DND-41 (cell line): ENCODE measurements around the gene DIP2B.

Experiments
- ATAC-seq: fragments of 200-7000 bp; cut with Tn5 transposase; 3 replicates; pipeline ENCODE4 v1.9.1; 2021; ENCODE audit warnings: low read depth; ENCODE audit not compliant: insufficient read depth
- DNase-seq: peaks from one replicate; pipeline ENCODE4 v3.0.0-alpha.2; 2020
- H2AFZ ChIP-seq: 2 replicates; pipeline ENCODE4 v1.6.0; 2012; ENCODE audit warnings: low read depth, low read length
- H3K27ac ChIP-seq: 2 replicates; pipeline ENCODE4 v1.5.1; 2012; ENCODE audit warnings: low read length, inconsistent platforms
- H3K27me3 ChIP-seq: fragments of 200-600 bp; sonication (generic); 2 replicates; pipeline ENCODE4 v1.6.0; 2012; ENCODE audit warnings: low read length, mild to moderate bottlenecking, inconsistent platforms; ENCODE audit not compliant: insufficient read depth, poor library complexity
- H3K36me3 ChIP-seq: 2 replicates; pipeline ENCODE4 v1.5.1; 2012; ENCODE audit warnings: low read length, inconsistent platforms; ENCODE audit not compliant: insufficient read depth
- H3K4me1 ChIP-seq: 2 replicates; pipeline ENCODE4 v1.5.1; 2012; ENCODE audit warnings: mild to moderate bottlenecking, low read length; ENCODE audit not compliant: insufficient read depth
- H3K4me2 ChIP-seq: 2 replicates; pipeline ENCODE4 v1.6.0; 2012; ENCODE audit warnings: mild to moderate bottlenecking, moderate library complexity, low read length, inconsistent platforms; ENCODE audit not compliant: insufficient read depth
- H3K4me3 ChIP-seq, 2 experiments: fragments of 200-600 bp in 1 of 2; shearing (Covaris generic) in 1 of 2; 2 replicates each; pipeline ENCODE4 v1.5.1; 2012 to 2016; ENCODE audit warnings: inconsistent platforms in 2 of 2, low read length in 2 of 2, mild to moderate bottlenecking in 2 of 2, low read depth in 1 of 2, moderate library complexity in 1 of 2
- H3K79me2 ChIP-seq: 2 replicates; pipeline ENCODE4 v1.6.0; 2012; ENCODE audit warnings: low read length, inconsistent platforms; ENCODE audit not compliant: insufficient read depth
- H3K9ac ChIP-seq: 2 replicates; pipeline ENCODE4 v1.6.0; 2012; ENCODE audit warnings: low read depth, mild to moderate bottlenecking, inconsistent platforms, low read length, moderate library complexity
- H3K9me3 ChIP-seq: 2 replicates; pipeline ENCODE4 v1.5.1; 2012; ENCODE audit warnings: low read length, moderate library complexity, mild to moderate bottlenecking, inconsistent platforms; ENCODE audit not compliant: insufficient read depth, severe bottlenecking
- H4K20me1 ChIP-seq: 2 replicates; pipeline ENCODE4 v1.6.0; 2012; ENCODE audit warnings: low read length; ENCODE audit not compliant: insufficient read depth
- EZH2 ChIP-seq: IDR thresholded peaks from 3 replicates; pipeline ENCODE4 v1.6.1; 2012; ENCODE audit warnings: borderline replicate concordance, low read depth, mild to moderate bottlenecking, moderate library complexity, low read length, inconsistent platforms; ENCODE audit not compliant: severe bottlenecking
- TF ChIP-seq, protein P1 (sequence below): IDR thresholded peaks from 2 replicates; pipeline ENCODE4 v1.5.1; 2012; ENCODE audit warnings: borderline replicate concordance, low read length, moderate library complexity, mild to moderate bottlenecking; ENCODE audit not compliant: poor library complexity, severe bottlenecking; ENCODE audit errors: extremely low read depth

DIP2B gene

DNA sequence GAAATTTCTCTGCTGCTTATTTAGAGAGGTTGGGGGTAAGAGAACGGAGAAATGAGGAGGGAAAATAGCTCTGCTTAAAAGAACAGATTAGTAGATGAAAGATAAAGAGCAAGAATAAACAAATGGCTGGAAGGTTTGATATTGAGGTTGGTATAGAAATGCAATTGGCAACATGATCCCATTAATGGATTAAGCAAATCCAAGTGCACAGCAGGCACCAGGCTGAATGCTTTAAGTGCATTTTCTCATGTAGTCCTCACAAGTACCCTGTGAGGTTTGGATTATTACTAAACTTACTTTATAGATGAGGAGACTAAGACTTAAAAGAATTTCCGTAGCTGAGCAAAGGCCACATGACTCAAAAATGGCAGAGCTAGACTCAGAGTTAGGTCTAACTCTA, 182.2 kb downstream of the DIP2B start:
- Histone ChIP-seq H3K27ac (no peak overlapping the region), H3K36me3 (peaks cover 64% of the 10 kb centered on the region), H3K4me1 (no peaks in the 10 kb centered on the region), H3K27me3 (no peaks in the 10 kb centered on the region), H3K9ac (no peak overlapping the region), H2AFZ (no peak overlapping the region), H3K9me3 (no peaks in the 10 kb centered on the region), H3K79me2 (no peaks in the 10 kb centered on the region), H3K4me2 (no peak overlapping the region), H3K4me3 (no peak overlapping the region), H4K20me1 (no peaks in the 10 kb centered on the region)
- ATAC-seq (no peak), DNase-seq (no peak)
- TF ChIP-seq, protein P1, sequence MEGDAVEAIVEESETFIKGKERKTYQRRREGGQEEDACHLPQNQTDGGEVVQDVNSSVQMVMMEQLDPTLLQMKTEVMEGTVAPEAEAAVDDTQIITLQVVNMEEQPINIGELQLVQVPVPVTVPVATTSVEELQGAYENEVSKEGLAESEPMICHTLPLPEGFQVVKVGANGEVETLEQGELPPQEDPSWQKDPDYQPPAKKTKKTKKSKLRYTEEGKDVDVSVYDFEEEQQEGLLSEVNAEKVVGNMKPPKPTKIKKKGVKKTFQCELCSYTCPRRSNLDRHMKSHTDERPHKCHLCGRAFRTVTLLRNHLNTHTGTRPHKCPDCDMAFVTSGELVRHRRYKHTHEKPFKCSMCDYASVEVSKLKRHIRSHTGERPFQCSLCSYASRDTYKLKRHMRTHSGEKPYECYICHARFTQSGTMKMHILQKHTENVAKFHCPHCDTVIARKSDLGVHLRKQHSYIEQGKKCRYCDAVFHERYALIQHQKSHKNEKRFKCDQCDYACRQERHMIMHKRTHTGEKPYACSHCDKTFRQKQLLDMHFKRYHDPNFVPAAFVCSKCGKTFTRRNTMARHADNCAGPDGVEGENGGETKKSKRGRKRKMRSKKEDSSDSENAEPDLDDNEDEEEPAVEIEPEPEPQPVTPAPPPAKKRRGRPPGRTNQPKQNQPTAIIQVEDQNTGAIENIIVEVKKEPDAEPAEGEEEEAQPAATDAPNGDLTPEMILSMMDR, result no peak
- TF ChIP-seq EZH2, result no peak

DNA sequence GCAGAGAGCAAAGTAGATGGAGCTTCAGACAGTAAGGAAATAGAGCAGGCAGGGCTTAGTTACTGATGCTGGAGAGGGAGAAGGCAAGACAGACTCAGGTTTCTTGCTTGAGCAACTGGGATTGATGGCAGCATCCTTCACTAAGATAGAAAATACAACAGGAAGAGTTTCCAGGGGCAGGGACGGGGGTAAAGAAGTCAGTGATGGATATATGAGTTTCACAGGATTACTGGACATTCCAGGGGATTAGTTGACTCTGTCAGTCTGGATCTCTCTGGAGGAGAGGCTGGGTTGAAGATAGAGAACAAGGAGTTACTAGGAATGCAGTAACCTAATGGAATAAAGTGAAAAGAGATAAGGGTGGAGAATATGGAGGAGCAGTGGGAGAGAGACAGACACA, 184.7 kb downstream of the DIP2B start:
- no peaks in the 10 kb centered on the region for H3K9me3 ChIP-seq
- TF ChIP-seq, protein P1, result no peak
- TF ChIP-seq EZH2, result no peak
- no peak for ATAC-seq
- H2AFZ ChIP-seq, result no peak overlapping the region
- no peaks in the 10 kb centered on the region for H3K27me3 ChIP-seq
- H3K4me3 ChIP-seq, result no peak overlapping the region
- H3K79me2 ChIP-seq, result no peaks in the 10 kb centered on the region
- no peak overlapping the region for H3K9ac ChIP-seq
- no peaks in the 10 kb centered on the region for H3K4me1 ChIP-seq
- H3K27ac ChIP-seq, result no peak overlapping the region
- DNase-seq, result no peak
- H3K36me3 ChIP-seq, result peaks cover 66% of the 10 kb centered on the region
- H3K4me2 ChIP-seq, result no peak overlapping the region
- no peaks in the 10 kb centered on the region for H4K20me1 ChIP-seq

DNA sequence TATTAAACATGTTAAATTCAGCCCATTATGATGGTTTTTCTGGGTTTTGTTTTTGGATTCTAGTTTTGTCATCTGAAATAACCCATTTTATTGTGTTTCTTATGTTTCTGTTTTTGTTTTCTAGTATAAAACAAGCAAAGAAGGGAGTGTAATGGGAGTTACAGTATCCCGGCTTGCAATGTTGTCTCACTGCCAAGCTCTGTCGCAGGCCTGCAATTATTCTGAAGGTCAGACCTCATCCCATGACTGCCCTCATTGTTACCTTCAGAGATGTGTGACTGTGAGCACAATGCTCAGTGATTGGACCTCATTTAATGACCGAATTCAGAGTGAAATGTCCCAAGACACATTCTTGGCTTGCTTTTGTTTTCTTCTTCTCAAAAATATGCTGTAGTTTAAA, 186.1 kb downstream of the DIP2B start:
- no peak for DNase-seq
- Histone ChIP-seq H3K4me3 (no peak overlapping the region), H4K20me1 (no peaks in the 10 kb centered on the region), H3K27ac (no peak overlapping the region), H3K9me3 (no peaks in the 10 kb centered on the region), H3K27me3 (no peaks in the 10 kb centered on the region), H3K4me1 (no peaks in the 10 kb centered on the region), H3K36me3 (peaks cover 70% of the 10 kb centered on the region), H3K79me2 (no peaks in the 10 kb centered on the region), H3K4me2 (no peak overlapping the region), H3K9ac (no peak overlapping the region), H2AFZ (no peak overlapping the region)
- TF ChIP-seq, protein P1, result no peak
- TF ChIP-seq EZH2, result no peak
- ATAC-seq, result no peak

DNA sequence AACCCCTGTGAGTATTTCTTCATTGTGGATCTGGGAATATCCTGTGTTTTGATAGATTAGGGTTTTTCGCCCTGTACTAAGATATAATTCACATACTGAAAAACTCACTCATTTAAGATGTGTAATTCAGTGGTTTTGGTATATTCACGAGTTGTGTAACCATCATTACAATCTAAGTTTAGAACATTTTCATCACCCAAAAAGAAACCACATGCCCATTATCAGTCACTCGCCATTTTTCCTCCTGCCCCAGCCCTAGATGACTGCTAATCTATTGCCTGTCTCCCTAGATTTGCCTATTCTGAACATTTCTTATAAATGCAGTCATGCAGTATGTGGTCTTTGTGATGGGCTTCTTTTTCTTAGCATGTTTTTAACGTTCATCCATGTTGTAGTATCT, 191.2 kb downstream of the DIP2B start:
- Histone ChIP-seq H3K27me3 (no peaks in the 10 kb centered on the region), H3K4me2 (no peak overlapping the region), H3K79me2 (no peaks in the 10 kb centered on the region), H3K36me3 (peaks cover 81% of the 10 kb centered on the region), H4K20me1 (no peaks in the 10 kb centered on the region), H3K9me3 (no peaks in the 10 kb centered on the region), H3K4me3 (no peak overlapping the region), H3K4me1 (no peaks in the 10 kb centered on the region), H3K27ac (no peak overlapping the region), H3K9ac (no peak overlapping the region), H2AFZ (no peak overlapping the region)
- ATAC-seq (no peak), DNase-seq (no peak)
- TF ChIP-seq, protein P1, result no peak
- TF ChIP-seq EZH2, result no peak
